HepG2 (cell line): ENCODE measurements around the gene NKD2. TPM values are rescaled to one million over a fixed set of nuclear protein-coding genes. Genes with fewer than 3 reads are reported as not detected.
A peak's percentile ranks its signal among the peaks of the same experiment; 100 is the strongest.

ENCODE experiments used
- ATAC-seq: fragments of 200-7000 bp; cut with Tn5 transposase; 3 replicates; pipeline ENCODE4 v1.9.1; 2020; ENCODE audit warnings: mild to moderate bottlenecking, moderate library complexity
- BruUV-seq: library from RNA; stranded (reverse); fragments of 400-500 nt; replicated peaks from 2 replicates; lab custom pipeline; 2021; lab: Mats Ljungman, UMichigan
- CTCF ChIA-PET: fragments of 300-600 bp; formaldehyde crosslinking; extraction: SDS; loops from one replicate; lab custom pipeline; 2021; ENCODE audit warnings: low total read pairs, inconsistent platforms, low intra/inter-chr PET ratio; lab: Yijun Ruan, JAX
- POLR2A ChIA-PET: fragments of 350-600 bp; sonication (Branson Sonifier 250); formaldehyde crosslinking; loops from one replicate; lab custom pipeline; 2020; ENCODE audit warnings: antibody characterized with exemption, inconsistent platforms; lab: Yijun Ruan, JAX
- DNase-seq: peaks from one replicate; pipeline ENCODE4 v3.0.0-alpha.2; 2015; ENCODE audit warnings: low spot score
- FAIRE-seq: peaks from 3 replicates; lab custom pipeline; 2011; peaks lifted over from hg19 to GRCh38; lab: Jason Lieb, UNC
- H2AFZ ChIP-seq: one replicate; pipeline ENCODE4 v1.6.1; 2011; ENCODE audit warnings: low read length, inconsistent platforms
- H3K27ac ChIP-seq: fragments of 300-600 bp; 3 replicates; pipeline ENCODE4 v1.8.0; 2011; ENCODE audit warnings: mixed run types, mild to moderate bottlenecking, mixed read lengths, low read length, inconsistent platforms; ENCODE audit not compliant: insufficient read depth; ENCODE audit errors: extremely low read length
- H3K27me3 ChIP-seq, 2 experiments: fragments of 200-600 bp in 1 of 2; 2 replicates in 1 of 2; 3 replicates in 1 of 2; pipeline versions ENCODE4 v1.6.0 to v1.8.0; 2011; ENCODE audit warnings: low read length in 2 of 2, mild to moderate bottlenecking in 2 of 2, moderate library complexity in 2 of 2, inconsistent platforms in 1 of 2; ENCODE audit not compliant: insufficient read depth in 2 of 2, control insufficient read depth in 1 of 2
- H3K36me3 ChIP-seq, 2 experiments: fragments of 200-600 bp in 1 of 2; replicated peaks in 1 of 2; 2 replicates in 1 of 2; 3 replicates in 1 of 2; pipeline versions ENCODE4 v1.5.1 to v1.8.0; 2011; ENCODE audit warnings: low read length in 2 of 2, inconsistent platforms in 1 of 2; ENCODE audit not compliant: insufficient read depth in 2 of 2, control insufficient read depth in 1 of 2
- H3K4me1 ChIP-seq: 2 replicates; pipeline ENCODE4 v1.5.1; 2012; ENCODE audit warnings: low read length, inconsistent platforms; ENCODE audit not compliant: insufficient read depth
- H3K4me2 ChIP-seq: 2 replicates; pipeline ENCODE4 v1.6.0; 2011; ENCODE audit warnings: low read depth, low read length, inconsistent platforms
- H3K4me3 ChIP-seq, 3 experiments: fragments of 200-600 bp in 1 of 3; sonication (generic), shearing (Covaris generic) in 1 of 3; replicated peaks in 1 of 3; 2 replicates each; pipeline ENCODE4 v1.5.1; 2011 to 2016; ENCODE audit warnings: low read length in 3 of 3, inconsistent platforms in 2 of 3, low read depth in 2 of 3, mild to moderate bottlenecking in 2 of 3, control low read depth in 1 of 3, mixed read lengths in 1 of 3; ENCODE audit not compliant: insufficient read depth in 1 of 3
- H3K79me2 ChIP-seq: one replicate; pipeline ENCODE4 v1.6.1; 2011; ENCODE audit warnings: low read length, inconsistent platforms; ENCODE audit not compliant: insufficient read depth
- H3K9ac ChIP-seq: 2 replicates; pipeline ENCODE4 v1.6.0; 2011; ENCODE audit warnings: mild to moderate bottlenecking, low read depth, low read length, inconsistent platforms; ENCODE audit not compliant: insufficient read depth
- H3K9me3 ChIP-seq: 2 replicates; pipeline ENCODE4 v1.5.1; 2012; ENCODE audit warnings: mild to moderate bottlenecking, low read length
- H4K20me1 ChIP-seq: 2 replicates; pipeline ENCODE4 v1.6.0; 2011; ENCODE audit warnings: inconsistent platforms, mild to moderate bottlenecking, low read length, moderate library complexity; ENCODE audit not compliant: insufficient read depth
- AGO2 ChIP-seq: fragments of 200-400 bp; formaldehyde crosslinking; optimal IDR thresholded peaks from 2 replicates; pipeline ENCODE3; 2017; ENCODE audit warnings: mild to moderate bottlenecking, low read depth, low read length, moderate library complexity
- RBM22 ChIP-seq: fragments of 200-400 bp; formaldehyde crosslinking; optimal IDR thresholded peaks from 2 replicates; pipeline ENCODE3; 2017; ENCODE audit warnings: mild to moderate bottlenecking, low read length, moderate library complexity
- ZNF292 ChIP-seq: sonication (generic); formaldehyde crosslinking; IDR thresholded peaks from 2 replicates; pipeline ENCODE4 v1.8.1; 2022; ENCODE audit warnings: mild to moderate bottlenecking, low read depth, missing genetic modification reagents, borderline replicate concordance
- ZNF451 ChIP-seq: sonication (generic); formaldehyde crosslinking; IDR thresholded peaks from 2 replicates; pipeline ENCODE4 v1.5.0; 2020; ENCODE audit warnings: mild to moderate bottlenecking, missing genetic modification reagents
- WGBS: methylation state at CpG from one replicate; pipeline ENCODE4 v1.1.6; 2017; ENCODE audit warnings: low lambda C conversion rate; 5-methylcytosine and 5-hydroxymethylcytosine counted together
- in situ Hi-C: cut with HindIII; loops from 2 replicates; pipeline ENCODE4 v1.10.0; 2017; ENCODE audit warnings: low pct_unique_long_range_greater_than_20kb; ENCODE audit not compliant: extremely low pct_ligation_motif_present
- intact Hi-C: fragments of 100-400 bp; cut with micrococcal nuclease; formaldehyde crosslinking; loops from one replicate; pipeline ENCODE4 v1.10.0; 2022; ENCODE audit not compliant: unreplicated experiment
- polyA plus RNA-seq, 8 experiments: library from polyadenylated mRNA; depleted of rRNA in 3 of 8; stranded (reverse) in 7 of 8; unstranded in 1 of 8; fragments of >200 nt; fragmentation: Illumina TruSeq in 4 of 8; extraction: Trizol in 4 of 8; gene quantifications; 2 replicates each; pipeline versions ENCODE4 v1.2.1 to v1.2.3, GENCODE V29; 2011 to 2016; ENCODE audit warnings: low read depth in 4 of 8, missing spikeins in 1 of 8, mixed read lengths in 1 of 8; ENCODE audit not compliant: insufficient read depth in 1 of 8
- total RNA-seq, 5 experiments: library from RNA; depleted of rRNA; stranded (reverse); fragments of >200 nt; fragmentation: Illumina TruSeq; extraction: Trizol; gene quantifications; 2 replicates each; pipeline ENCODE4 v1.2.3, GENCODE V29; 2016; ENCODE audit warnings: low read depth in 1 of 5
- TF ChIP-seq, protein P1 (sequence below): sonication (generic); formaldehyde crosslinking; conservative IDR thresholded peaks from 2 replicates; pipeline ENCODE4 v1.8.0; 2022; ENCODE audit warnings: low read depth, missing genetic modification reagents

NKD2 gene
- total and polyA plus RNA-seq, 2 of the 13 experiments (the other 11 are each of a cell fraction or from before 2014, with no cell fraction given): 0.53 to 0.82 TPM

DNA sequence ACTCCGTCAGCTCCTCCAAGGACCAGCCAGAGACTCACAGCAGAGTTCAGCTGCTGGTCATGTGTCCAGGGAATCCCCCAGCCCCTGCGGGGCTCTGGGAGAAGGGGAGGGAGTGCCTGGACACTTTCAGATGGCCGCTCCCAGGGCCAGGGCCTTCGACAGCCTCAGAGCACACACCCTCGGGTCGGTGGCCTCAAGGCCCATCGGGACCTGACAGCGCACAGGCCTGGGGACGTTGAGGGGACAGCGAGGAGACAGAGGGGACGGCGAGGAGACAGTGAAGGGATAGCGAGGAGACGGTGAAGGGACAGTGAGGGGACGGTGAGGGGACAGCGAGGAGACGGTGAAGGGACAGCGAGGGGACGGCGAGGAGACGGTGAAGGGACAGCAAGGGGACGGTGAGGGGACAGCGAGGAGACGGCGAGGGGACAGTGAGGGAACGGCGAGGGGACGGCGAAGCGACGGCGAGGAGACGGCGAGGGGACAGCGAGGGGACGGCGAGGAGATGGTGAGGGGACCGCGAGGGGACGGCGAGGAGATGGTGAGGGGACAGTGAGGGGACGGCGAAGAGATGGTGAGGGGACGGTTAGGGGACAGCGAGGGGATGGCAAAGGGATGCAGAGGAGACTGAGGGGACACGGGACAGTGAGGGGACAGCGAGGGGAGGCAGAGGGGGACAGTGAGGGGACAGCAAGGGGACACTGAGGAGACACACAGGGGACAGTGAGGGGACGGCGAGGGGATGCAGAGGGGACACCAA, 56.0 kb downstream of the NKD2 start:
- BruUV-seq: no TSS peak
- TF ChIP-seq, protein P1, sequence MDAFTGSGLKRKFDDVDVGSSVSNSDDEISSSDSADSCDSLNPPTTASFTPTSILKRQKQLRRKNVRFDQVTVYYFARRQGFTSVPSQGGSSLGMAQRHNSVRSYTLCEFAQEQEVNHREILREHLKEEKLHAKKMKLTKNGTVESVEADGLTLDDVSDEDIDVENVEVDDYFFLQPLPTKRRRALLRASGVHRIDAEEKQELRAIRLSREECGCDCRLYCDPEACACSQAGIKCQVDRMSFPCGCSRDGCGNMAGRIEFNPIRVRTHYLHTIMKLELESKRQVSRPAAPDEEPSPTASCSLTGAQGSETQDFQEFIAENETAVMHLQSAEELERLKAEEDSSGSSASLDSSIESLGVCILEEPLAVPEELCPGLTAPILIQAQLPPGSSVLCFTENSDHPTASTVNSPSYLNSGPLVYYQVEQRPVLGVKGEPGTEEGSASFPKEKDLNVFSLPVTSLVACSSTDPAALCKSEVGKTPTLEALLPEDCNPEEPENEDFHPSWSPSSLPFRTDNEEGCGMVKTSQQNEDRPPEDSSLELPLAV: no peak
- TF ChIP-seq RBM22 (peak; percentile 48), AGO2 (peak; percentile 78), ZNF292 (CRISPR knock-in tag) (no peak), ZNF451 (CRISPR knock-in tag) (no peak)
- FAIRE-seq (no peak), ATAC-seq (no peak; the same call in 2 of the 3 replicates), DNase-seq (no peak)
- Histone ChIP-seq H3K4me3 (no peak overlapping the region), H3K79me2 (no peaks in the 10 kb centered on the region), H2AFZ (no peak overlapping the region), H4K20me1 (no peaks in the 10 kb centered on the region), H3K4me1 (no peaks in the 10 kb centered on the region), H3K9me3 (no peaks in the 10 kb centered on the region), H3K9ac (no peak overlapping the region), H3K4me2 (no peak overlapping the region), H3K36me3 (peaks cover 28 to 68% of the 10 kb centered on the region in 2 experiments; a peak in 4 of 5 replicates), H3K27me3 (no peaks in the 10 kb centered on the region), H3K27ac (no peak overlapping the region)
- POLR2A ChIA-PET: no interaction called here
- WGBS: 92% methylated on average over 48 of the region's 49 CpGs
- CTCF ChIA-PET: no interaction called here
- intact Hi-C loops (no loop called here), in situ Hi-C loops (loop anchor here (5.0 kb wide), 1 partner anchor 38 kb away; no protein-coding TSS in a partner anchor)
